Caco-2 (cell line): ENCODE results near the gene ANKFN1. TPM values are rescaled to one million over a fixed set of nuclear protein-coding genes. Genes with fewer than 3 reads are reported as not detected.
"Not testable (repeated sequence)": the region's sequence is repeated elsewhere in the genome, so short reads cannot be mapped to it uniquely, and the experiment has no call there.

Experiments used
- BruUV-seq: library from RNA; stranded (reverse); fragments of 400-500 nt; replicated peaks from 2 replicates; lab custom pipeline; 2021; lab: Mats Ljungman, UMichigan
- CTCF ChIA-PET: fragments of 300-600 bp; sonication (Branson Sonifier 250); formaldehyde crosslinking; loops from one replicate; lab custom pipeline; 2022; ENCODE audit warnings: antibody characterized with exemption; lab: Charles Lee
- POLR2A ChIA-PET: fragments of 300-600 bp; sonication (Branson Sonifier 250); formaldehyde crosslinking; loops from one replicate; lab custom pipeline; 2022; ENCODE audit warnings: antibody characterized with exemption; lab: Charles Lee
- DNase-seq, 2 experiments: peaks; one replicate each; pipeline versions ENCODE4 v3.0.0 to v3.0.0-alpha.2; 2020 to 2022
- H3K27me3 ChIP-seq: replicated peaks from 2 replicates; pipeline ENCODE4 v1.6.0; 2011; ENCODE audit warnings: low read length; ENCODE audit not compliant: control insufficient read depth, insufficient read depth
- H3K36me3 ChIP-seq: 2 replicates; pipeline ENCODE4 v1.5.1; 2011; ENCODE audit warnings: low read length; ENCODE audit not compliant: control insufficient read depth, insufficient read depth
- H3K4me1 ChIP-seq: fragments of 250-450 bp; sonication (Bioruptor Pico); 2 replicates; pipeline ENCODE4 v1.5.1; 2020; ENCODE audit warnings: mild to moderate bottlenecking
- H3K4me3 ChIP-seq: 2 replicates; pipeline ENCODE4 v1.5.1; 2011; ENCODE audit warnings: low read depth, mild to moderate bottlenecking, control low read depth, low read length
- H3K9me3 ChIP-seq: fragments of 250-450 bp; sonication (Bioruptor Pico); 2 replicates; pipeline ENCODE4 v1.5.1; 2020; ENCODE audit warnings: mild to moderate bottlenecking, moderate library complexity
- H3K27ac Mint-ChIP-seq: one replicate; pipeline ENCODE4 v1.8.0; 2022; ENCODE audit warnings: mixed read lengths; ENCODE audit not compliant: unreplicated experiment
- H3K27me3 Mint-ChIP-seq: one replicate; pipeline ENCODE4 v1.8.0; 2022; ENCODE audit warnings: mixed read lengths; ENCODE audit not compliant: insufficient read depth, unreplicated experiment
- H3K36me3 Mint-ChIP-seq: one replicate; pipeline ENCODE4 v1.8.0; 2022; ENCODE audit warnings: mild to moderate bottlenecking, mixed read lengths; ENCODE audit not compliant: insufficient read depth, unreplicated experiment
- H3K4me1 Mint-ChIP-seq: one replicate; pipeline ENCODE4 v1.8.0; 2022; ENCODE audit warnings: low read depth, mixed read lengths; ENCODE audit not compliant: unreplicated experiment
- H3K4me3 Mint-ChIP-seq: one replicate; pipeline ENCODE4 v1.8.0; 2022; ENCODE audit warnings: mild to moderate bottlenecking, moderate library complexity, mixed read lengths; ENCODE audit not compliant: unreplicated experiment
- H3K9me3 Mint-ChIP-seq: one replicate; pipeline ENCODE4 v1.8.0; 2022; ENCODE audit warnings: mixed read lengths; ENCODE audit not compliant: unreplicated experiment
- CTCF ChIP-seq, 2 experiments: fragments of 200-600 bp in 1 of 2; IDR thresholded peaks; 1 replicate in 1 of 2; 2 replicates in 1 of 2; pipeline versions ENCODE4 v1.5.1 to v1.8.0; 2011 to 2022; ENCODE audit warnings: antibody characterized with exemption in 1 of 2, control low read depth in 1 of 2, inconsistent platforms in 1 of 2, low read depth in 1 of 2, low read length in 1 of 2, mild to moderate bottlenecking in 1 of 2, moderate library complexity in 1 of 2; ENCODE audit not compliant: insufficient read depth in 1 of 2, severe bottlenecking in 1 of 2, unreplicated experiment in 1 of 2
- intact Hi-C: fragments of 100-400 bp; cut with micrococcal nuclease; formaldehyde crosslinking; loops from one replicate; pipeline ENCODE4 v1.10.0; 2022; ENCODE audit not compliant: unreplicated experiment
- total RNA-seq: library from RNA; stranded (reverse); gene quantifications from 2 replicates; pipeline ENCODE4 v1.2.3, GENCODE V29; 2022

The ANKFN1 gene
- total RNA-seq, 1 experiment from 2014 or later: 0.34 TPM

GRCh38 chr17:56274491-56274890 lies 121.2 kb downstream of the ANKFN1 start:
- Mint-ChIP-seq H3K4me1 (peaks cover 7% of the 10 kb centered on the region), H3K9me3 (no peaks in the 10 kb centered on the region), H3K27ac (no peak overlapping the region), H3K4me3 (no peak overlapping the region), H3K36me3 (no peaks in the 10 kb centered on the region), H3K27me3 (peaks cover 5% of the 10 kb centered on the region)
- ChIA-PET POLR2A (no interaction called here), CTCF (no interaction called here)
- no peak for DNase-seq
- intact Hi-C loops: no loop called here
- Histone ChIP-seq H3K9me3 (no peaks in the 10 kb centered on the region), H3K4me1 (no peaks in the 10 kb centered on the region), H3K27me3 (no peaks in the 10 kb centered on the region; the same call in 1 of the 2 replicates), H3K36me3 (no peaks in the 10 kb centered on the region), H3K4me3 (no peak overlapping the region)
- BruUV-seq: no TSS peak
- TF ChIP-seq CTCF (IDR thresholded peaks at IDR 0.05; ENCODE audit: insufficient read depth in 1 of 2, low read depth in 1 of 2, low read length in 1 of 2, severe bottlenecking in 1 of 2, unreplicated experiment in 1 of 2): no peak

GRCh38 chr17:56284482-56284881 lies 131.2 kb downstream of the ANKFN1 start:
- no peak for TF ChIP-seq CTCF (IDR thresholded peaks at IDR 0.05; ENCODE audit: insufficient read depth in 1 of 2, low read depth in 1 of 2, low read length in 1 of 2, severe bottlenecking in 1 of 2, unreplicated experiment in 1 of 2)
- no peaks in the 10 kb centered on the region for H3K27me3 ChIP-seq
- H3K4me1 ChIP-seq: no peaks in the 10 kb centered on the region
- no peak for DNase-seq
- no peak overlapping the region for H3K4me3 Mint-ChIP-seq
- no peak overlapping the region for H3K4me3 ChIP-seq
- H3K4me1 Mint-ChIP-seq: no peaks in the 10 kb centered on the region
- no peaks in the 10 kb centered on the region for H3K36me3 ChIP-seq
- no peaks in the 10 kb centered on the region for H3K9me3 Mint-ChIP-seq
- no TSS peak for BruUV-seq
- ChIA-PET POLR2A (no interaction called here), CTCF (no interaction called here)
- intact Hi-C loops: no loop called here
- no peaks in the 10 kb centered on the region for H3K27me3 Mint-ChIP-seq
- no peak overlapping the region for H3K27ac Mint-ChIP-seq
- H3K36me3 Mint-ChIP-seq: no peaks in the 10 kb centered on the region
- H3K9me3 ChIP-seq: no peaks in the 10 kb centered on the region

GRCh38 chr17:56288786-56289185 lies 135.5 kb downstream of the ANKFN1 start:
- DNase-seq, BruUV-seq, CTCF ChIA-PET, H3K4me1 ChIP-seq, H3K27me3 Mint-ChIP-seq, H3K4me3 Mint-ChIP-seq, H3K27me3 ChIP-seq, H3K4me3 ChIP-seq, H3K36me3 Mint-ChIP-seq, POLR2A ChIA-PET, intact Hi-C loops, H3K4me1 Mint-ChIP-seq, H3K9me3 ChIP-seq, H3K27ac Mint-ChIP-seq, H3K36me3 ChIP-seq, H3K9me3 Mint-ChIP-seq: not testable (repeated sequence)

- Histone ChIP-seq H3K36me3 (no peaks in the 10 kb centered on the region), H3K4me3 (no peak overlapping the region), H3K4me1 (no peaks in the 10 kb centered on the region), H3K9me3 (no peaks in the 10 kb centered on the region), H3K27me3 (no peaks in the 10 kb centered on the region)
- TF ChIP-seq CTCF (IDR thresholded peaks at IDR 0.05; ENCODE audit: insufficient read depth in 1 of 2, low read depth in 1 of 2, low read length in 1 of 2, severe bottlenecking in 1 of 2, unreplicated experiment in 1 of 2): no peak
- H3K4me3 Mint-ChIP-seq: no peak overlapping the region
- H3K9me3 Mint-ChIP-seq: no peaks in the 10 kb centered on the region
- no peaks in the 10 kb centered on the region for H3K4me1 Mint-ChIP-seq
- POLR2A ChIA-PET: no interaction called here
- no TSS peak for BruUV-seq
- intact Hi-C loops: no loop called here
- DNase-seq: no peak
- H3K27ac Mint-ChIP-seq: no peak overlapping the region
- CTCF ChIA-PET: no interaction called here
- no peaks in the 10 kb centered on the region for H3K27me3 Mint-ChIP-seq
- H3K36me3 Mint-ChIP-seq: no peaks in the 10 kb centered on the region
These were observed 136.0 kb downstream of the ANKFN1 start for GRCh38 chr17:56289321-56289720.
